A673 (cell line): ENCODE results near the gene GAB1.

Experiments used
- EZH2 ChIP-seq: fragments of 200-600 bp; sonication (generic); IDR thresholded peaks from 2 replicates; pipeline ENCODE4 v1.6.1; 2017; ENCODE audit warnings: borderline replicate concordance, low read depth, mild to moderate bottlenecking, mixed read lengths, antibody characterized with exemption, low read length; ENCODE audit not compliant: poor library complexity, severe bottlenecking
- TF ChIP-seq, protein P1 (sequence below): fragments of 300-800, 200-600 bp; sonication (generic); conservative IDR thresholded peaks from 2 replicates; pipeline ENCODE4 v1.5.1; 2017; ENCODE audit warnings: low read depth, mild to moderate bottlenecking, antibody characterized with exemption, low read length, moderate library complexity, mixed read lengths

DNA sequence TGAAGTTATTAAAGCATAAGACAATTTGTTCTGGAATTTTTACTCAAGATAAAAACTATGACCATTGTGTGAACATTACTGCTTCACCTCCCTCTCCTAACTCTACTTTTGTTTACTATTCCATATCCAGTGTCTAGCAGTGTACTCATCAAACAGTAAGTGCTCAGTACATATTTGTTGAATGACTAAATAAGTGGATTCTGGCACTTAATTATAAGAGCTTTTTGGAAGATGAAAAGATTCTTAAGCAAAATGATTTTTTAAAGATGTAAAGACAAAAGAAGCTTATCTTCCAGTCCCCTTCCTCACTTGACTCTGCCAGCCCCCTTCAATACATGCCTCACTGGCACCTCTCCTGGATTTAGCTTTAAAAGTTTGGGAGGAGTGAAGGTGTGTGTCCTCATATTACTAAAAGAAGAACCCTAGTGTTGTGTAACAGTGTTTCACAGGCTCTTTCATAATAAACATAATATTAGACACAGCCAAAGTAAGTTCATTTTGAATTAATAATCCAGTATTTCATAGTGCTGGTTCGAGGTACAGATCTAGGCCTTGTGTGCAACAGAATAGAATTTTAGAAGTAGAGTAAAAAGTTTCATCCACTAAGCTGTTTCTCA lies 53.0 kb downstream of the GAB1 start:
- TF ChIP-seq, protein P1, sequence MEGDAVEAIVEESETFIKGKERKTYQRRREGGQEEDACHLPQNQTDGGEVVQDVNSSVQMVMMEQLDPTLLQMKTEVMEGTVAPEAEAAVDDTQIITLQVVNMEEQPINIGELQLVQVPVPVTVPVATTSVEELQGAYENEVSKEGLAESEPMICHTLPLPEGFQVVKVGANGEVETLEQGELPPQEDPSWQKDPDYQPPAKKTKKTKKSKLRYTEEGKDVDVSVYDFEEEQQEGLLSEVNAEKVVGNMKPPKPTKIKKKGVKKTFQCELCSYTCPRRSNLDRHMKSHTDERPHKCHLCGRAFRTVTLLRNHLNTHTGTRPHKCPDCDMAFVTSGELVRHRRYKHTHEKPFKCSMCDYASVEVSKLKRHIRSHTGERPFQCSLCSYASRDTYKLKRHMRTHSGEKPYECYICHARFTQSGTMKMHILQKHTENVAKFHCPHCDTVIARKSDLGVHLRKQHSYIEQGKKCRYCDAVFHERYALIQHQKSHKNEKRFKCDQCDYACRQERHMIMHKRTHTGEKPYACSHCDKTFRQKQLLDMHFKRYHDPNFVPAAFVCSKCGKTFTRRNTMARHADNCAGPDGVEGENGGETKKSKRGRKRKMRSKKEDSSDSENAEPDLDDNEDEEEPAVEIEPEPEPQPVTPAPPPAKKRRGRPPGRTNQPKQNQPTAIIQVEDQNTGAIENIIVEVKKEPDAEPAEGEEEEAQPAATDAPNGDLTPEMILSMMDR = no peak
- TF ChIP-seq EZH2 = no peak
